H1 (cell line): ENCODE results near the gene EXTL1.

Experiments
- FOSL1 ChIP-seq: IDR thresholded peaks from 2 replicates; pipeline ENCODE4 v1.6.1; 2011; ENCODE audit warnings: mild to moderate bottlenecking, low read depth, low read length, moderate library complexity; ENCODE audit not compliant: insufficient read depth
- TF ChIP-seq, protein P1 (sequence below), 3 experiments: IDR thresholded peaks; 1 replicate in 2 of 3; 2 replicates in 1 of 3; pipeline versions ENCODE4 v1.5.1 to v1.6.1; 2011; ENCODE audit warnings: low read length in 3 of 3, mild to moderate bottlenecking in 3 of 3, inconsistent platforms in 2 of 3, low read depth in 1 of 3, moderate library complexity in 1 of 3; ENCODE audit not compliant: insufficient read depth in 1 of 3; ENCODE audit errors: control extremely low read depth in 1 of 3
- TF ChIP-seq, protein P2 (sequence below): IDR thresholded peaks from 2 replicates; pipeline ENCODE4 v1.6.1; 2012; ENCODE audit warnings: inconsistent platforms

DNA sequence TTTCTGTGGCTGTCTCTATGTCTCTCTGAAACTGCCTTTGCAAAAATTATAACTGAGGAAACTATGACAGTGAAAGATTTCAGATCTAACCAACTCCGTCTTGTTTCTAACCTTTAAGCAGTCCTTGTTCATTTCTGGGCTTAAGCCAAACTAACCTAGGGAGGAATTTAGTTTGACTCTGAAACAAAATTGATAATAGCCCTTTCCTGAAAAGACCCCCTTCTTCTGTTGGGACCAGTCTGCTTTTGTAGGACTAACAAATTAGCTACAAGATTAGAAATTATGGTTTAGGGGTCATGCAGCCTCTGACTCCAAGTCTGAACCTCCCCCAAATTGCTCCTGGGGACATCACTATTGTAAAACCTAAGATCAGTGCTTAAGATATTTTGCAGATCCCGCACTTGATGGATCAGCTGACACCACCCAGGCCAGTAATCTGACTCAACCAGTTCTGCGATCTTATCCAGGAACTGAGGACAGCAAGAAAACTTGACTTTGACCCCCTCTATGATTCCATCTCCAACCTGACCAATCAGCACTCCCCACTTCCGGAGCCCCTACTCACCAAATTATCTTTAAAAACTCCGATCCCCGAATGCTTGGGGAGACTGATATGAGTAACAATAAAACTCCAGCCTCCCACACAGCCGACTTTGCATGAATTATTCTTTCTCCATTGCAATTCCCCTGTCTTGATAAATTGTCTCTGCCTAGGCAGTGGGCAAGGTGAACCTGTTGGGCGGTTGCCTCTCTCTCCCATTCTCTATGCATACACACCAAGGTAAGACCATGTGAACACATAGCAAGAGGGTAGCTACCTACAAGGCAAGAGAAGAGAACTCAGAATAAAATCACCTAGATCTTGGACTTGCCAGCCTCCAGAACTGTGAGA lies 57.0 kb downstream of the EXTL1 start:
- TF ChIP-seq, protein P1, sequence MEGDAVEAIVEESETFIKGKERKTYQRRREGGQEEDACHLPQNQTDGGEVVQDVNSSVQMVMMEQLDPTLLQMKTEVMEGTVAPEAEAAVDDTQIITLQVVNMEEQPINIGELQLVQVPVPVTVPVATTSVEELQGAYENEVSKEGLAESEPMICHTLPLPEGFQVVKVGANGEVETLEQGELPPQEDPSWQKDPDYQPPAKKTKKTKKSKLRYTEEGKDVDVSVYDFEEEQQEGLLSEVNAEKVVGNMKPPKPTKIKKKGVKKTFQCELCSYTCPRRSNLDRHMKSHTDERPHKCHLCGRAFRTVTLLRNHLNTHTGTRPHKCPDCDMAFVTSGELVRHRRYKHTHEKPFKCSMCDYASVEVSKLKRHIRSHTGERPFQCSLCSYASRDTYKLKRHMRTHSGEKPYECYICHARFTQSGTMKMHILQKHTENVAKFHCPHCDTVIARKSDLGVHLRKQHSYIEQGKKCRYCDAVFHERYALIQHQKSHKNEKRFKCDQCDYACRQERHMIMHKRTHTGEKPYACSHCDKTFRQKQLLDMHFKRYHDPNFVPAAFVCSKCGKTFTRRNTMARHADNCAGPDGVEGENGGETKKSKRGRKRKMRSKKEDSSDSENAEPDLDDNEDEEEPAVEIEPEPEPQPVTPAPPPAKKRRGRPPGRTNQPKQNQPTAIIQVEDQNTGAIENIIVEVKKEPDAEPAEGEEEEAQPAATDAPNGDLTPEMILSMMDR (IDR thresholded peaks at IDR 0.05; ENCODE audit: control extremely low read depth in 1 of 3, insufficient read depth in 1 of 3, low read depth in 1 of 3, low read length in 3 of 3) = no peak
- TF ChIP-seq, protein P2, sequence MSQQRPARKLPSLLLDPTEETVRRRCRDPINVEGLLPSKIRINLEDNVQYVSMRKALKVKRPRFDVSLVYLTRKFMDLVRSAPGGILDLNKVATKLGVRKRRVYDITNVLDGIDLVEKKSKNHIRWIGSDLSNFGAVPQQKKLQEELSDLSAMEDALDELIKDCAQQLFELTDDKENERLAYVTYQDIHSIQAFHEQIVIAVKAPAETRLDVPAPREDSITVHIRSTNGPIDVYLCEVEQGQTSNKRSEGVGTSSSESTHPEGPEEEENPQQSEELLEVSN = no peak
- no peak for TF ChIP-seq FOSL1
